Measurements from ENCODE around the gene MUC3A.
"Not testable (repeated sequence)": the region's sequence is repeated elsewhere in the genome, so short reads cannot be mapped to it uniquely, and the experiment has no call there.

The MUC3A gene

DNA sequence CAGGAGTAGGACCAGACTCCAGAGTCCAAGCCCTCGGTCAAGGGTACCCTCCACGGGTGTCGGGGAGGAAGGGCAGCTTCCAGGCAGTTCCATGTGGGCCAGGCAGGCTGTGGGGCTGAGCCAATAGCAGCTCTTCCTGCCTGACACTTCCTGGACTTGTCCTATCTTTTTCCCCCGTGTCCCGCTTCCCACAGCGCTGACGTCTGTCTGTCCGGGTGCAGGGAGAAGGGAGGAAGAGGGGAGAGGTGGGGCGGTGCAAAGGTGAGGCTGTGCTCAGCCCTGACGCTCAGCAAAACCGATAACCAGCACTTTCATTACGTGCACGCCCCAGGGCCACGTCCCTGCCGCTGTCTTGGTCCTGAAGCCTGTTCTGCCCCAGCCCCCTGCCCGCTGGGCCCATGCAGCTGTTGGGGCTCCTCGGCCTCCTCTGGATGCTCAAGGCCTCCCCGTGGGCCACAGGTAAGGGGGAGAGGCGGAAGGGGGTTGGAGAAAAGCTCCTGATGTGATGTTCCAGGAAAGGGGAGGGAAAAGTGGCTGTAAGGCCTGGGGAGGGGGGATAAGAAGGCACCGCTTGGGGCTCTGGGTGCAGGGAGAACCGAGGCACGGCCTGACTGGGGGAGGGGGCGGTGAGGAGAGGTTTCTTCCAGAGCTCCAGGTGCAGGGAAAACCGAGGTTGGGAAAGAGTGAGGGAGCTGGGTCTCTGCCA, at the start of gene MUC3A:
Gene MUC3A (plus strand): TSS at position 308 of the 706 bp plus-strand sequence. CDS start 91 bp downstream, at position 399.
- no peak for TF ChIP-seq CTCF (IDR thresholded peaks at IDR 0.05; ENCODE audit: control extremely low read depth, extremely low read depth, low read depth, missing control alignments)
- ChIA-PET POLR2A (no interaction called here), CTCF (interaction anchor here (0.9 to 2.0 kb wide), 4 partner anchors 17 to 195 kb away, joined by 3 to 4 read pairs (median 4); no protein-coding TSS in a partner anchor)
- DNase-seq (ENCODE audit: extremely low spot score): no peak

- ChIA-PET CTCF (interaction anchor here (1.1 to 3.7 kb wide), 3 partner anchors 57 to 292 kb away, joined by 3 to 11 read pairs (median 5); no protein-coding TSS in a partner anchor), POLR2A (interaction anchor here (0.7 kb wide), 1 partner anchor 145 kb away, joined by 4 read pairs; no protein-coding TSS in a partner anchor)
- no peak for TF ChIP-seq CTCF (IDR thresholded peaks at IDR 0.05; ENCODE audit: control extremely low read depth, extremely low read depth, low read depth, missing control alignments)
- no peak for DNase-seq (ENCODE audit: extremely low spot score)
Measured at GRCh38 chr7:100900978-100901377, 48.4 kb upstream of the MUC3A start.

- CTCF ChIA-PET: interaction anchor here (1.1 to 3.7 kb wide), 3 partner anchors 56 to 291 kb away, joined by 3 to 11 read pairs (median 5); no protein-coding TSS in a partner anchor
- POLR2A ChIA-PET: interaction anchor here (0.7 to 1.0 kb wide), 2 partner anchors 180 to 224 kb away, joined by 3 read pairs; no protein-coding TSS in a partner anchor
- TF ChIP-seq CTCF (IDR thresholded peaks at IDR 0.05; ENCODE audit: control extremely low read depth, extremely low read depth, low read depth, missing control alignments): no peak
- no peak for DNase-seq (ENCODE audit: extremely low spot score)
Measured at GRCh38 chr7:100901921-100902332, 47.4 kb upstream of the MUC3A start.

DNA sequence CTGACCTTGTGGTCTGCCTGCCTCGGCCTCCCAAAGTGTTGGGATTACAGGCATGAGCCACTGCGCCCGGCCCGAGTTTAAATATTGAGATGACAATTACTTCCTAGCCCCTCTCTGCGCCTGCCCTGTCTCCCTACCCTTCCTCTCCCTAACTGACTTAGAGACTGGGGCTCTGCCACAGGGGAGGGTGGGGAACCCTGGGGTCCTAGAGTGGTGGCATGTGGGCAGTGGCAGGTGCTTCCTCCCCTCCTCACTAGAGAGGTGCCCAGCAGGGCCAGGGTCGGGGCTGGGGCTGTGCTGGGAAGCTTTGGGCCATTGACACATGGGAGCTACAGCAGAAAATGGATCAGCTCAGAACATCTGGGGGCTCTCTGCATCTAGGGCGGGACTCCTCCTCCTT, 46.7 kb upstream of the MUC3A start:
- CTCF ChIA-PET: interaction anchor here (3.7 kb wide), 1 partner anchor 156 kb away, joined by 11 read pairs; no protein-coding TSS in a partner anchor
- POLR2A ChIA-PET: interaction anchor here (1.0 kb wide), 1 partner anchor 179 kb away, joined by 3 read pairs; no protein-coding TSS in a partner anchor
- TF ChIP-seq CTCF (IDR thresholded peaks at IDR 0.05; ENCODE audit: control extremely low read depth, extremely low read depth, low read depth, missing control alignments): no peak
- DNase-seq (ENCODE audit: extremely low spot score): no peak

- DNase-seq (ENCODE audit: extremely low spot score): no peak
- POLR2A ChIA-PET: no interaction called here
- TF ChIP-seq CTCF (IDR thresholded peaks at IDR 0.05; ENCODE audit: control extremely low read depth, extremely low read depth, low read depth, missing control alignments): no peak
- CTCF ChIA-PET: no interaction called here
Measured at GRCh38 chr7:100908512-100908911, 40.8 kb upstream of the MUC3A start.

DNA sequence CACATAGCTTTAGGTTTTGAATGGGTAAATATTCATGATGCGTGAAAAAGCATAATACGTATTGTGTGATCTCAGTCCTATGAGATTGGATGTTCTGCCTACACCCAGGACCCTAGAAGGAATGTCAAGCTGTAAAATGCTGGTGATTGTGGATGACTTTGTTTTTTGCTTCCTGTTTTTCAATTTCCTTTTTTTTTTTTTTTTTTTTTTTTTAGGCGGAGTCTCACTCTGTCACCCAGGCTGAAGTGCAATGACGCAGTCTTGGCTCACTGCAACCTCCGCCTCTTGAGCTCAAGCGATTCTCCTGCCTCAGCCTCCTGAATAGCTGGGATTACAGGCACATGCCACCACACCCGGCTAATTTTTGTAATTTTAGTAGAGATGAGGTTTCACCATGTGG, 38.9 kb upstream of the MUC3A start:
- POLR2A ChIA-PET: not testable (repeated sequence)
- CTCF ChIA-PET: interaction anchor here (0.8 to 1.1 kb wide), 3 partner anchors 13 to 167 kb away, joined by 3 to 4 read pairs (median 3); no protein-coding TSS in a partner anchor

DNA sequence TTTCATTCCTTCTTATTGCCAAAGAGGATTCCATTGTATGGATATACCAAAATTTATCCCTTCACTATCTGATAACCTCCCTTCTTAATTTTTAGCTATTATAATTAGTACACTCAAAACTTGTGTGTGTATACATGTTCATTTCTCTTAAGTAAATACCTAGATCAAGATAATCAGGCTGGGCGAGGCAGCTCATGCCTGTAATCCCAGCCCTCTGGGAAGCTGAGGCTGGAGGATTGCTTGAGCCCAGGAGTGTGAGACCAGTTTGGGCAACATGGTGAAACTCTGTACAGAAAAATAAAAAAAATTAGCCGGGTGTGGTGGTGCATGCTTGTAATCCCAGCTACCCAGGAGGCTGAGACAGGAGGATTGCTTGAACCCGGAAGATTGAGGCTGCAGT, 37.9 kb upstream of the MUC3A start:
- CTCF ChIA-PET: interaction anchor here (1.1 kb wide), 2 partner anchors 11 to 166 kb away, joined by 3 to 4 read pairs; no protein-coding TSS in a partner anchor
- DNase-seq (ENCODE audit: extremely low spot score): no peak
- no peak for TF ChIP-seq CTCF (IDR thresholded peaks at IDR 0.05; ENCODE audit: control extremely low read depth, extremely low read depth, low read depth, missing control alignments)
- POLR2A ChIA-PET: no interaction called here

More for the DNA sequence above, 38.9 kb upstream of the MUC3A start:
- not testable (repeated sequence) for DNase-seq (ENCODE audit: extremely low spot score)

Data from GM10248 (cell line).